Breast epithelium (tissue), 3 donors: ENCODE data around the gene PRKD1.

ENCODE experiments used
- POLR2A ChIP-seq: fragments of 450-650 bp; IDR thresholded peaks from one replicate; pipeline ENCODE4 v1.6.1; 2016; ENCODE audit warnings: antibody characterized with exemption, mild to moderate bottlenecking, moderate library complexity
- TF ChIP-seq, protein P1 (sequence below), 3 donors: fragments of 450-650 bp; IDR thresholded peaks; one replicate each; pipeline ENCODE4 v1.5.1; 2016 to 2017; ENCODE audit warnings: antibody characterized with exemption in 3 of 3, mild to moderate bottlenecking in 3 of 3, moderate library complexity in 3 of 3

- TF ChIP-seq, protein P1, sequence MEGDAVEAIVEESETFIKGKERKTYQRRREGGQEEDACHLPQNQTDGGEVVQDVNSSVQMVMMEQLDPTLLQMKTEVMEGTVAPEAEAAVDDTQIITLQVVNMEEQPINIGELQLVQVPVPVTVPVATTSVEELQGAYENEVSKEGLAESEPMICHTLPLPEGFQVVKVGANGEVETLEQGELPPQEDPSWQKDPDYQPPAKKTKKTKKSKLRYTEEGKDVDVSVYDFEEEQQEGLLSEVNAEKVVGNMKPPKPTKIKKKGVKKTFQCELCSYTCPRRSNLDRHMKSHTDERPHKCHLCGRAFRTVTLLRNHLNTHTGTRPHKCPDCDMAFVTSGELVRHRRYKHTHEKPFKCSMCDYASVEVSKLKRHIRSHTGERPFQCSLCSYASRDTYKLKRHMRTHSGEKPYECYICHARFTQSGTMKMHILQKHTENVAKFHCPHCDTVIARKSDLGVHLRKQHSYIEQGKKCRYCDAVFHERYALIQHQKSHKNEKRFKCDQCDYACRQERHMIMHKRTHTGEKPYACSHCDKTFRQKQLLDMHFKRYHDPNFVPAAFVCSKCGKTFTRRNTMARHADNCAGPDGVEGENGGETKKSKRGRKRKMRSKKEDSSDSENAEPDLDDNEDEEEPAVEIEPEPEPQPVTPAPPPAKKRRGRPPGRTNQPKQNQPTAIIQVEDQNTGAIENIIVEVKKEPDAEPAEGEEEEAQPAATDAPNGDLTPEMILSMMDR (IDR thresholded peaks at IDR 0.05), result no peak
- TF ChIP-seq POLR2A, result no peak
These were observed 374.2 kb downstream of the PRKD1 start for GRCh38 chr14:29553427-29553826.
